ENCODE data around the gene TCHP.
"Not testable (repeated sequence)": the region's sequence is repeated elsewhere in the genome, so short reads cannot be mapped to it uniquely, and the experiment has no call there.

The TCHP gene

DNA sequence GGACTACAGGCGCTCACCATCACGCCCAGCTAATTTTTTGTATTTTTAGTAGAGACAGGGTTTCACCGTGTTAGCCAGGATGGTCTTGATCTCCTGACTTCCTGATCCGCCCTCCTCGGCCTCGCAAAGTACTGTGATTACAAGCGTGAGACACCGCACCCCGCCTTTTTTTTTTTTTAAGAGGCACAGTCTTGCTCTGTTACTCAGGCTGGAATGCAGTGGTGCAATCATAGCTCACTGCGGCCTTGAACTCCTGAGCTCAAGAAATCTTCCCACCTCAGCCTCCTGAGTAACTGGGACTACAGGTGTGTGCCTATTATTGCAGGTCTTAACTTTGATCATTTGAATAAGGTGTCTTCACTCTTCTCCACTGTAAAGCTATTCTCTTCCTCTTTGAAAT is 14.5 kb upstream of the TCHP start:
- in situ Hi-C loops (cut with MboI; ENCODE audit: low pct_unique_long_range_greater_than_20kb, low sequenced_read_pairs, unreplicated experiment), result no loop called here
- no peak for DNase-seq (ENCODE audit: low spot score)
- TF ChIP-seq, protein P1, sequence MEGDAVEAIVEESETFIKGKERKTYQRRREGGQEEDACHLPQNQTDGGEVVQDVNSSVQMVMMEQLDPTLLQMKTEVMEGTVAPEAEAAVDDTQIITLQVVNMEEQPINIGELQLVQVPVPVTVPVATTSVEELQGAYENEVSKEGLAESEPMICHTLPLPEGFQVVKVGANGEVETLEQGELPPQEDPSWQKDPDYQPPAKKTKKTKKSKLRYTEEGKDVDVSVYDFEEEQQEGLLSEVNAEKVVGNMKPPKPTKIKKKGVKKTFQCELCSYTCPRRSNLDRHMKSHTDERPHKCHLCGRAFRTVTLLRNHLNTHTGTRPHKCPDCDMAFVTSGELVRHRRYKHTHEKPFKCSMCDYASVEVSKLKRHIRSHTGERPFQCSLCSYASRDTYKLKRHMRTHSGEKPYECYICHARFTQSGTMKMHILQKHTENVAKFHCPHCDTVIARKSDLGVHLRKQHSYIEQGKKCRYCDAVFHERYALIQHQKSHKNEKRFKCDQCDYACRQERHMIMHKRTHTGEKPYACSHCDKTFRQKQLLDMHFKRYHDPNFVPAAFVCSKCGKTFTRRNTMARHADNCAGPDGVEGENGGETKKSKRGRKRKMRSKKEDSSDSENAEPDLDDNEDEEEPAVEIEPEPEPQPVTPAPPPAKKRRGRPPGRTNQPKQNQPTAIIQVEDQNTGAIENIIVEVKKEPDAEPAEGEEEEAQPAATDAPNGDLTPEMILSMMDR (IDR thresholded peaks at IDR 0.05; ENCODE audit: extremely low read depth, insufficient read depth, missing control alignments), result no peak

DNA sequence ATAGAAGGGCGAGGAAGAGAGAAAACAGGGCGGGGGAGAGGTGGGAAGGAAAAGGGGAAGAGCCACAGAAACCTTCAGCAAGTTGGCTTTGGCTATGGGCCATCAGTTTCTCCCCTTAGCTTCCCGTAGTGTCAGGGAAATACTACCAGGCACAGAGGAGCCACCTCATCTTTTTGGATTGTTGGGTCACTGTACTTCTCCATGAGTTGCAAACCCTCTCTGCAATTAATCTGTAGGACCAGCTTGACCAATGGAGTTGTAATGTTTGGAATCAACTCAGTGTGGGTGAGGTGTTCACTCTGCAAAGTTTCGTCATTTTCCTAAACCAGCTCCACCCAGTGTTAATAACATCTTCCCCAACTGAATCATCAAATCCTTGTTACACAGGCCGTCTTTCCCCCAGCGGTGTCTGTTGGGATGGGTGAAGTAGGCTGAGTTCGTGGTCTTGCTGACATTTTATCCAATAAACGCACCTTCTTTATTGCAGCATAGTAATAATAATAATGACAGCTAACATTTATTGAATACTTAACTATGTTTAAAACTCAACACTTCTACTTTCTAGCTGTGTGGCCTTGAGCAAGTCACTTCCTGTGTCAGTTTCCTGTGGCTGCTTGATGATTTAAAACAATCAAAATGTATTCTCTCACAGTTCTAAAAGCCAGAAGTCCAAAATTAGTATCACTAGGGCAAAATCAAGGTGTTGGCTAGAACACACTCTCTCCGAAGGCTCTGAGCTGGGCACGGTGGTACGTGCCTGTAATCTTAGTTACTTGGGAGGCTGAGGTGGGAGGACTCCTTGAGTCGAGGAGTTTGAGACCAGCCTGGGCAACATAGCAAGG is 11.7 kb upstream of the TCHP start:
- TF ChIP-seq, protein P1 (IDR thresholded peaks at IDR 0.05; ENCODE audit: extremely low read depth, insufficient read depth, missing control alignments), result no peak
- DNase-seq (ENCODE audit: low spot score), result no peak
- in situ Hi-C loops (cut with MboI; ENCODE audit: low pct_unique_long_range_greater_than_20kb, low sequenced_read_pairs, unreplicated experiment), result no loop called here

GRCh38 chr12:109890620-109891170 is 9.4 kb upstream of the TCHP start:
- in situ Hi-C loops (cut with MboI; ENCODE audit: low pct_unique_long_range_greater_than_20kb, low sequenced_read_pairs, unreplicated experiment), result no loop called here
- no peak for DNase-seq (ENCODE audit: low spot score)
- TF ChIP-seq, protein P1 (IDR thresholded peaks at IDR 0.05; ENCODE audit: extremely low read depth, insufficient read depth, missing control alignments), result no peak

- DNase-seq (ENCODE audit: low spot score); in situ Hi-C loops (cut with MboI; ENCODE audit: low pct_unique_long_range_greater_than_20kb, low sequenced_read_pairs, unreplicated experiment): not testable (repeated sequence)
Observed at GRCh38 chr12:109891731-109892130, 8.3 kb upstream of the TCHP start.

DNA sequence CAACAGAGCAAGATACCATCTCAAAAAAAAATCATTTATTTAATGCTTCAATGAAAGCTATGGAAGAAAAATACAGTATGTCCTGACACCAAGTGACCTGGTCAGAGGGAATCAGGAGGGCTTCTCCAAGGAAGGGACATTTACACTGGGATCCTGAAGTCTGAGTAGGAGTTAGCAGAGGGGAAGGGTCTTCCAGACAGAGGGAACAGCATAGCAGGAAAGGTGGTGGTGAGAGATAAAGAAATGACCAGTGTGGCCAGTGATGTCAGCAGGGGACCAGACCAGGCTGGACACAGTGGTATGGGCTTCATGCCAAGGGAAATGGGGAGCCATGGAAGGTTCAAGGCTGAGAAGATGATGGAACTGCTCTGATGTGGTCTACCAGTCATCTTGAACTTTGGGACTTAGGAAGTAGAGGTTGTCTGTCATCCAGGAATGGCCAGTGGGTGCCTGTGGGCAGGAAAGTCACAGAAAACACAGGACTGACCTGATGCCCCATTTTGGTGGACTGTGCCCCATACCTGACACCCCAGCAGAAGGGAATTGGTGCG is 7.8 kb upstream of the TCHP start:
- TF ChIP-seq, protein P1 (IDR thresholded peaks at IDR 0.05; ENCODE audit: extremely low read depth, insufficient read depth, missing control alignments), result no peak
- in situ Hi-C loops (cut with MboI; ENCODE audit: low pct_unique_long_range_greater_than_20kb, low sequenced_read_pairs, unreplicated experiment), result no loop called here
- no peak for DNase-seq (ENCODE audit: low spot score)

DNA sequence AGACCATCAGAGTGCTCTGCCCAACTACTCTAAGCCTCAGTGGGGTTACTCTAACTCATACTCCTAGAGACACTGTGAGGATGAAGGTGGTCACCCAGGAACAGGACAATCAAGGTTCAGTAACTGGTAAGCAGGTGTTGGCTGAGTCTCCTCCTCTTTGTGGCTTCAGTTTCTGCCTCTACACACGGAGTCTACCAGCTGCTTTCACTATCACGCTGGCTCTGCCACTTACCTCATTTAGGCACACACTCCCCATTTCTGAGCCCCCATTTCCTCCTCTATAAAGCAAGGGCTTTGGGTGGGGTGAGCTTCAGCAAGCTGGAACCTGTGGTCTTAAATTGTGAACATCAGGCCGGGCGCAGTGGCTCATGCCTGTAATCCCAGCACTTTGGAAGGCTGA is 7.3 kb upstream of the TCHP start:
- in situ Hi-C loops (cut with MboI; ENCODE audit: low pct_unique_long_range_greater_than_20kb, low sequenced_read_pairs, unreplicated experiment), result no loop called here

More for the DNA sequence above, 7.3 kb upstream of the TCHP start:
- peak; percentile 62 for DNase-seq (ENCODE audit: low spot score)
- TF ChIP-seq, protein P1 (IDR thresholded peaks at IDR 0.05; ENCODE audit: extremely low read depth, insufficient read depth, missing control alignments), result no peak
